ENCODE measurements around the gene RNF213.
"Not testable (repeated sequence)": the region's sequence is repeated elsewhere in the genome, so short reads cannot be mapped to it uniquely, and the experiment has no call there.

Gene RNF213

DNA sequence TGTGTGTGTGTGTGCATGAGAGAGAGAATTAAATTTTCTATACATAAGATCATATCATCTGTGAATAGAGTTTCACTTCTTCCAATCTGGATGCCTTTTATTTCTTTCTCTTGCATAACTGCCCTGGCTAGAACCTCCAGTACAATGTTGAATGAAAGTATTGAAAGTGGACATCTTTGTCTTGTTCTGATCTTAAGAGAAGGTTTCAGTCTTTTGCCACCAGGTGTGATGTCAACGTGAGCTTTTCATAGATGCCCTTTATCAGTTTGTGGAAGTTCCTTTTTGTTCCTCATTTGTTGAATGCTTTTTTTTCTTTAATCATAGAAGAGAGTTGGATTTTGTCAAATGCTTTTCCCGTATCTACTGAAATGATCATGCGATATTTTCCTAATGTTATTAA lies 63.3 kb downstream of the RNF213 start:
- peaks cover 20% of the 10 kb centered on the region for H3K36me3 ChIP-seq (replicated peaks)
- H3K27me3 ChIP-seq (ENCODE audit: low read depth): no peaks in the 10 kb centered on the region
- H3K4me3 ChIP-seq: no peak overlapping the region
- in situ Hi-C loops (cut with MboI; ENCODE audit: low sequenced_read_pairs): no loop called here
- no peaks in the 10 kb centered on the region for H3K9me3 ChIP-seq
- DNase-seq (ENCODE audit: low spot score in 2 of 2): no peak
- H3K4me1 ChIP-seq: no peaks in the 10 kb centered on the region

DNA sequence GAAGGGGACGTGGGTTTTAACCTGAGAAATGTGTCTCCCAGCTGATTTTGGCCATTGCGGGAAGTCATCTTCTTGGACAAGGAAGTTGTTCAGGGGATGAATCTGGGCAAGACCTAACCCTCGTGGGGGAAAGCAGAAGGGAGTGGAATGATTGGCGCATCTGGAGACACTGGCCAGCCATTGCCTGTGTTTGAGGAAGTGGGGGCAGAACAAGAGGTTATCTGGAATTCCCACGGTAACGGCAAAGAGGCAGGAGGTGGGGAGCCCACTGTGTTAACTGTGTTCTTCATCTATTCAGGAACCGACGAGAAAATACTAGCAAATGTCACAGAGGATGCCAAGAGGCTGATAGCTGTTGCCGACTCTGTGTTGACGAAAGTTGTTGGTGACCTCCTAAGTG lies 66.9 kb downstream of the RNF213 start:
- peaks cover 31% of the 10 kb centered on the region for H3K36me3 ChIP-seq (replicated peaks)
- H3K4me1 ChIP-seq: no peaks in the 10 kb centered on the region
- no peak for DNase-seq (ENCODE audit: low spot score in 2 of 2)
- H3K4me3 ChIP-seq: no peak overlapping the region
- no peaks in the 10 kb centered on the region for H3K27me3 ChIP-seq (ENCODE audit: low read depth)
- H3K9me3 ChIP-seq: no peaks in the 10 kb centered on the region
- in situ Hi-C loops (cut with MboI; ENCODE audit: low sequenced_read_pairs): no loop called here

DNA sequence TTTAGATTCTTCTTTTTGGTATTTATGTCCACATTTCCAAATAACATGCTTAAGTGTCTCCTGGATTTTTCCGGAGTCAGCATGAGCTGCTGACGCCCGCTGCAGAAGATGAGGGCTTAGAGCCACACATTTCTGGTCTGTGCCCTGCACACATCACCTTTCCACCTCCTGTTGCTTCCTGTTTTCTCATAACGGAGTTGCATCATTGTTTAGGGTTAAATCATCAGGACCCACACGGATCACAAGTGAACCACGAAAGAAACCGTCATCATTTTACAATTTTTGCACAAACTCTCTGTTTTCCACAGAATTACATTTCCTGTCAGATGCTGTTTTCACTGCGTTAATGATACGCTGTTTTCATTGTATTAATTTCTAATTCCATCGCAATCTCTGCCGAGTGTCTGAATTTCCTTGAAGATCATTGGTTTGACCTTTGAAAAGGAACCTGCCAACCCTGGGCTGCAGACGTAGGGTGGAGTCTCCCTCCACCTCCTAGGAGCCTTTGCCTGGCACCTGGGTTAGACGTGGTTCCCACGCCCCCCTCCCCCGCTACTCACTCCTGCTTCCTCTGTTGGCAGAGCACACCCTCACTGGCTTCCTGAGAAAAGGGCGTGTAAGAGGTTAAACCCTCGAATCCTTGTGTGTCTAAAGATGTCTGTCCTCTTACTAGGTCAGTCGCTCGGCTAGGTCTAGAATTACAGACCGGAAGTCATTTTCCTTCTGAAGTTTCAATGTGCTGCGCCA lies 68.2 kb downstream of the RNF213 start:
- Histone ChIP-seq H3K36me3 (replicated peaks) (peaks cover 32% of the 10 kb centered on the region), H3K9me3 (no peaks in the 10 kb centered on the region)
- in situ Hi-C loops (cut with MboI; ENCODE audit: low sequenced_read_pairs): no loop called here

DNA sequence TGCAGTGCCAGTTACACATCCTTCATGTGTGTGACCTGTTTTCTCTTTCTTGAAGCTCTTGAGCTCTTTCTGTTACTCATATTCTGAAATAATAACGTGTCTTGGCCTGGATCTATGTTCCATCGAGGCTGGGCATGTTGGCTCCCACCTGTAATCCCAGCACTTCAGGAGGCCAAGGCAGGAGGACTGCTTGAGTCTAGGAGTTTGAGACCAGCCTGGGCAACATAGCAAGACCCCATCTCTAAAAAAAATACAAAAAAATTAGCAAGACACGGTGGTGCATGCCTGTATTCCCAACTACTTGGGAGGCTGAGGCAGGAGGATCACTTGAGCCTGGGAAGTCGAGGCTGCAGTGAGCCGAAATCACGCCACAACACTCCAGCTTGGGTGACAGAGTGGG lies 68.8 kb downstream of the RNF213 start:
- H3K27me3 ChIP-seq (ENCODE audit: low read depth); H3K4me1 ChIP-seq; H3K4me3 ChIP-seq; H3K9me3 ChIP-seq; DNase-seq (ENCODE audit: low spot score in 2 of 2); in situ Hi-C loops (cut with MboI; ENCODE audit: low sequenced_read_pairs): not testable (repeated sequence)
- peaks cover 32% of the 10 kb centered on the region for H3K36me3 ChIP-seq (replicated peaks)

More for the DNA sequence above, 68.2 kb downstream of the RNF213 start:
- Histone ChIP-seq H3K4me3 (no peak overlapping the region), H3K4me1 (no peaks in the 10 kb centered on the region), H3K27me3 (ENCODE audit: low read depth) (no peaks in the 10 kb centered on the region)
- DNase-seq (ENCODE audit: low spot score in 2 of 2): no peak

DNA sequence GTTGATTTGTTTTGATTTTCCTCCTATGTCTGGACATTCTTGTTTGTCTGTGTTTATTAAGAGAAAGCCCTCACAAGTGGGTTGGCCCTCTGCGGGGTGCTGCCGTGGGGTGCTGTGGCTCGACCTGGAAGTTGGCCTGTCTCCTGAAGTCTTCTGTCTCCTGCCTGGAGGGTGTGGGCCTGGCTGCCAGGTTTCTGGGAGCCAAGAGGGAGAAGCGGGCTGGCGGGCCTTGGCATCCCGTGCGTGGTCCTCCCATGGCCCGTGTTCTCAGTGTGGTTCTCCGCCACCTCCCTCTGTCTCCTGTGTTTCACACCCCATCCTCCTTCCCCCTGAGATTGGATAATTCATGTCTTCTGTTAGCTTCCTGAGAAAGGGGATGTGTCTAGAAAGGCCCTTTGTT lies 69.6 kb downstream of the RNF213 start:
- Histone ChIP-seq H3K9me3 (no peaks in the 10 kb centered on the region), H3K4me1 (no peaks in the 10 kb centered on the region), H3K27me3 (ENCODE audit: low read depth) (no peaks in the 10 kb centered on the region), H3K36me3 (replicated peaks) (peaks cover 33% of the 10 kb centered on the region), H3K4me3 (no peak overlapping the region)
- in situ Hi-C loops (cut with MboI; ENCODE audit: low sequenced_read_pairs): no loop called here
- DNase-seq (ENCODE audit: low spot score in 2 of 2): no peak

DNA sequence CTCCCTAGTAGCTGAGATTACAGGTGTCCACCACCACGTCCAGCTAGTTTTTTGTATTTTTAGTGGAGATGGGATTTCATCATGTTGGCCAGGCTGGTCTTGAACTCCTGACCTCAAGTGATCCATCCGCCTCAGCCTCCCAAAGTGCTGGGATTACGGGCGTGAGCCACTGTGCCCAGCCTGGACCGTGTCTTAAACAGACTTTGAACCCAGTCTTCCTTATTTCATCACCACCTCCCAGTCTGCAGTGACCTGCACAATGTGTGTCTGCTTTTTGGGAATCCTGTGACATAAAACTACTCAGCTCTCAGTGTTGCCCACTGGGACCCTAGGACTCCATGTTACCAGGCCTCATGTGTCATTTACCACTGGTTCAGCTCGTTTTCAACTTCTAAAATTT lies 70.3 kb downstream of the RNF213 start:
- H3K27me3 ChIP-seq (ENCODE audit: low read depth); DNase-seq (ENCODE audit: low spot score in 2 of 2); H3K9me3 ChIP-seq; H3K4me1 ChIP-seq; in situ Hi-C loops (cut with MboI; ENCODE audit: low sequenced_read_pairs); H3K4me3 ChIP-seq: not testable (repeated sequence)
- peaks cover 35% of the 10 kb centered on the region for H3K36me3 ChIP-seq (replicated peaks)

DNA sequence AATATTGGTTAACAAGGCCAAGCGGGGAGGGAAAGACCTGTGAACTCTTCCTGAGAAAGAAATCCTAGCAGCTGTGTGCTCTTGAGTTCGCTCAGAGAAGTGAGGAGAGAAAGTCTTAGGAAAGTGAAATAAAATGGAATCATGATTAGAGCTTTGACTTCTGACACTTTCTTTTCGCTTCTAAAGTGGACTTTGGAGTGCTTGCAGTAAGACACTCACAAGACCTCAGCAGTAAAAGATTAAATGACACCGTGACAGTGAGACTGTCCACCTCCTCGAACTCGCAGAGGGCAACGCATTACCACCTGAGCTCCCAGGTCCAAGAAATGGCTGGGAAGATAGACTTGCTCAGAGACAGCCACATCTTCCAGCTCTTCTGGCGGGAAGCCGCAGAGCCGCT lies 71.2 kb downstream of the RNF213 start:
- no peak for DNase-seq (ENCODE audit: low spot score in 2 of 2)
- no peaks in the 10 kb centered on the region for H3K9me3 ChIP-seq
- peaks cover 43% of the 10 kb centered on the region for H3K36me3 ChIP-seq (replicated peaks)
- in situ Hi-C loops (cut with MboI; ENCODE audit: low sequenced_read_pairs): no loop called here
- no peaks in the 10 kb centered on the region for H3K4me1 ChIP-seq
- H3K4me3 ChIP-seq: no peak overlapping the region
- H3K27me3 ChIP-seq (ENCODE audit: low read depth): no peaks in the 10 kb centered on the region

DNA sequence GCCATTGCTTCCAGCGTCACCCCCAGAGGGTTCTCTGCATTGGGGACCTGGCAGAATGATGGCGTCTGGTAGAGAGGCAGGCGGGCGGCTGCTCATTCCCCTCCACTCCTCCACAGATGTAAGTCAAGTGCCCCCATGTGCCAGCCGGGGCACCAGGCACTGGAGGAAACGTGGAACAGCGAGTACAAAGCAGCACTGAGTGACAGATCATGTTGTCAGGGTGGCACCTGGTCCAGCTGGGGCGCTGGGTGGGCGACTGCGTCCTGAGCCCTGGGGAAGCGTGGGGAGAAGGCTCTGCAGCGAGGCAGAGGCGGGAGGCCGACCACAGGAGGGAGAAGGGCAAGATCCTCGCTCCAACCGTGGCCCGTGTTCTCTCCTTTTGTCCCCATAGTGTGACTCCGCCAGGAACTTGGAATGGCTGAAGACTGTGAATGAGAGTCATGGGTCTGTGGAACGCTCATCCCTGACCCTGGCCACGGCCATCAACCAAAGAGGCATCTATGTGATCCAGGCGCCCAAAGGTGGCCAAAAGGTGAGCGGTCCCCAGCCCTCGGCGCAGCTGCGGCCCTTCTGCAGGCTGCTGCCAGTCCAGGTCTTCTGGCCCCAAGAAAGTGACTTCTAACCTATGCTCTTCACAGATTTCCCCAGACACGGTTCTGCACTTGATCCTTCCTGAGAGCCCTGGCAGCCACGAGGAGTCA lies 76.7 kb downstream of the RNF213 start:
- Histone ChIP-seq H3K27me3 (ENCODE audit: low read depth) (no peaks in the 10 kb centered on the region), H3K4me3 (no peak overlapping the region), H3K9me3 (no peaks in the 10 kb centered on the region), H3K4me1 (no peaks in the 10 kb centered on the region), H3K36me3 (replicated peaks) (peaks cover 54% of the 10 kb centered on the region)
- in situ Hi-C loops (cut with MboI; ENCODE audit: low sequenced_read_pairs): no loop called here
- DNase-seq (ENCODE audit: low spot score in 2 of 2): no peak

DNA sequence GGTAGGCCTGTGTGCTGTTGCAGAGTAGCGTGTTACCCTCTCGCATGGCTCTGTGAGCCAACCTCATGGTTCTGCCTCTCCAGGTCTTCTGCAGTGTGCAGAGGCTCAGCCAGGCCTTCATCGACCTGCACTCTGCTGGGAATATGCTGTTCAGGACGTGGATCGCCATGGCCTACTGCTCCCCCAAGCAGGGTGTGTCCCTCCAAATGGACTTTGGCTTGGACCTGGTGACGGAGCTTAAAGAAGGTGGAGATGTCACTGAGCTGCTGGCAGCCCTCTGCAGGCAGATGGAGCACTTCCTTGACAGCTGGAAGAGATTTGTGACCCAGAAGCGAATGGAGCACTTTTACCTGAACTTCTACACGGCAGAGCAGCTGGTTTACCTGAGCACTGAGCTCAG lies 78.5 kb downstream of the RNF213 start:
- no peak for DNase-seq (ENCODE audit: low spot score in 2 of 2)
- peaks cover 62% of the 10 kb centered on the region for H3K36me3 ChIP-seq (replicated peaks)

DNA sequence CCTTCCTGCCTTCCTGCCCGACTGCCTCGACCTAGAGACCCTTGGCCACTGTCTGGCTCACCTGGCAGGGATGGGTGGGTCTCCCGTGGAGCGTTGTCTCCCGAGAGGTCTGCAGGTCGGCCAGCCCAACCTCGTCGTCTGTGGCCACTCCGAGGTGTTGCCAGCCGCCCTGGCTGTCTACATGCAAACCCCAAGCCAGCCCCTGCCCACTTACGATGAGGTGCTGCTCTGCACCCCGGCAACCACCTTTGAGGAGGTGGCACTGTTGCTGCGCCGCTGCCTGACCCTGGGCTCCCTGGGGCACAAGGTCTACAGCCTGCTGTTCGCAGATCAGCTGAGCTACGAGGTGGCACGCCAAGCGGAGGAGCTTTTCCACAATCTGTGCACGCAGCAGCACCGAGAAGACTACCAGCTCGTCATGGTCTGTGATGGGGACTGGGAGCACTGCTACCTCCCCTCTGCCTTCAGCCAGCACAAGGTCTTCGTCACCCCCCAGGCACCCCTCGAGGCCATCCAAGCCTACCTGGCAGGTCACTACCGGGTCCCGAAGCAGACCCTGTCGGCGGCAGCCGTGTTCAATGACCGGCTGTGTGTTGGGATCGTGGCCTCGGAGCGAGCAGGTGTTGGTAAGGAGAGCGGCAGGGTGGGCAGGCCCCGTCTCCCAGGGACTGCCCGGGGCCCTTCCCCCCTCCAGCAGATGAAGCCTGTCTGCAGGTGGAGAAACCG lies 79.2 kb downstream of the RNF213 start:
- Histone ChIP-seq H3K4me1 (no peaks in the 10 kb centered on the region), H3K27me3 (ENCODE audit: low read depth) (no peaks in the 10 kb centered on the region), H3K36me3 (replicated peaks) (peaks cover 69% of the 10 kb centered on the region), H3K9me3 (no peaks in the 10 kb centered on the region), H3K4me3 (no peak overlapping the region)
- in situ Hi-C loops (cut with MboI; ENCODE audit: low sequenced_read_pairs): no loop called here
- DNase-seq (ENCODE audit: low spot score in 2 of 2): no peak

More for the DNA sequence above, 78.5 kb downstream of the RNF213 start:
- in situ Hi-C loops (cut with MboI; ENCODE audit: low sequenced_read_pairs): no loop called here
- Histone ChIP-seq H3K9me3 (no peaks in the 10 kb centered on the region), H3K4me3 (no peak overlapping the region), H3K4me1 (no peaks in the 10 kb centered on the region), H3K27me3 (ENCODE audit: low read depth) (no peaks in the 10 kb centered on the region)

DNA sequence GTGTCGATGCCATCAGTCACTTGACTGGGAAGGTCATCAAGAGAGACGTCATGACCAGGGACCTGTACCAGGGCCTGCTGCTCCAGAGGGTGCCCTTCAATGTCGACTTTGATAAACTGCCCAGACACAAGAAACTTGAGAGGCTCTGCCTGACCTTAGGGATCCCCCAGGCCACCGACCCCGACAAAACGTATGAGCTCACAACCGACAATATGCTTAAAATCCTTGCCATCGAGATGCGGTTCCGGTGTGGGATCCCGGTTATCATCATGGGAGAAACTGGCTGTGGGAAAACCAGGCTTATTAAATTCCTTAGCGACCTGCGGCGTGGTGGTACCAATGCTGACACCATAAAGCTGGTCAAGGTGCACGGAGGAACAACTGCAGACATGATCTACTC lies 84.7 kb downstream of the RNF213 start:
- DNase-seq (ENCODE audit: low spot score in 2 of 2): no peak
- in situ Hi-C loops (cut with MboI; ENCODE audit: low sequenced_read_pairs): no loop called here

DNA sequence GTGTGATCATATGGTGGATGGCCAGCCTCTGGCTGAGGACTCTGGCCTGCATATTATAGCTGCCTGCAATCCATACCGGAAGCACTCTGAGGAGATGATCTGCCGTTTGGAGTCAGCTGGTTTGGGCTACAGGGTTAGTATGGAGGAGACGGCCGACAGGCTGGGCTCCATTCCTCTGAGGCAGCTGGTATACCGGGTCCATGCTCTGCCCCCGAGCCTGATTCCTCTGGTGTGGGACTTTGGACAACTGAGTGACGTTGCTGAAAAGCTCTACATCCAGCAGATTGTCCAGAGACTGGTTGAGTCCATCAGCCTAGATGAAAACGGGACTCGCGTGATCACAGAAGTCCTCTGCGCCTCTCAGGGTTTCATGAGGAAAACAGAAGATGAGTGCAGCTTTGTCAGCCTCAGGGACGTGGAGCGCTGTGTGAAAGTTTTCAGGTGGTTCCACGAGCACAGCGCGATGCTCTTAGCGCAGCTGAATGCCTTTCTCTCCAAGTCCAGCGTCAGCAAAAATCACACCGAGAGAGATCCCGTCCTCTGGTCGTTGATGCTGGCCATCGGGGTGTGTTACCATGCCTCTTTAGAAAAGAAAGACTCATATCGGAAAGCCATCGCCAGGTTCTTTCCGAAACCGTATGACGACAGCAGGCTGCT lies 85.3 kb downstream of the RNF213 start:
- in situ Hi-C loops (cut with MboI; ENCODE audit: low sequenced_read_pairs): no loop called here
- no peak overlapping the region for H3K4me3 ChIP-seq
- DNase-seq (ENCODE audit: low spot score in 2 of 2): no peak
- no peaks in the 10 kb centered on the region for H3K9me3 ChIP-seq
- peaks cover 75% of the 10 kb centered on the region for H3K36me3 ChIP-seq (replicated peaks)
- H3K27me3 ChIP-seq (ENCODE audit: low read depth): no peaks in the 10 kb centered on the region
- H3K4me1 ChIP-seq: no peaks in the 10 kb centered on the region

More for the DNA sequence above, 84.7 kb downstream of the RNF213 start:
- H3K4me1 ChIP-seq: no peaks in the 10 kb centered on the region
- peaks cover 71% of the 10 kb centered on the region for H3K36me3 ChIP-seq (replicated peaks)
- H3K4me3 ChIP-seq: no peak overlapping the region
- no peaks in the 10 kb centered on the region for H3K9me3 ChIP-seq
- no peaks in the 10 kb centered on the region for H3K27me3 ChIP-seq (ENCODE audit: low read depth)

DNA sequence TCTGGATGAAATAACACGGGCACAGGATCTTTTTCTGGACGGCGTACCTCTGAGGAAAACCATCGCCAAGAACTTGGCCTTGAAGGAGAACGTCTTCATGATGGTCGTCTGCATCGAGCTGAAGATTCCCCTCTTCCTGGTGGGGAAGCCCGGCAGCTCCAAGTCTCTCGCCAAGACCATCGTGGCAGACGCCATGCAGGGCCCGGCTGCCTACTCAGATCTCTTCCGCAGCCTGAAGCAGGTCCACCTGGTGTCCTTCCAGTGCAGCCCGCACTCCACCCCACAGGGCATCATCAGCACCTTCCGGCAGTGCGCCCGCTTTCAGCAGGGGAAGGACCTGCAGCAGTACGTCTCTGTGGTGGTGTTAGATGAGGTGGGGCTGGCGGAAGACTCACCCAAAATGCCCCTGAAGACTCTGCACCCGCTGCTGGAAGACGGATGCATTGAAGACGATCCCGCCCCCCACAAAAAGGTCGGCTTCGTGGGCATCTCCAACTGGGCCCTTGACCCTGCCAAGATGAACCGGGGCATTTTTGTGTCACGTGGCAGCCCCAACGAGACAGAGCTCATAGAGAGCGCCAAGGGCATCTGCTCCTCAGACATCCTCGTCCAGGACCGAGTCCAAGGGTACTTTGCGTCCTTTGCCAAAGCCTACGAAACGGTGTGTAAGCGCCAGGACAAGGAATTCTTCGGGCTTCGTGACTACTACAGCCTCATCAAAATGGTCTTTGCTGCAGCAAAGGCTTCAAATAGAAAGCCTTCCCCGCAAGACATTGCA lies 86.0 kb downstream of the RNF213 start:
- no peaks in the 10 kb centered on the region for H3K9me3 ChIP-seq
- DNase-seq (ENCODE audit: low spot score in 2 of 2): no peak
- H3K4me1 ChIP-seq: no peaks in the 10 kb centered on the region
- H3K27me3 ChIP-seq (ENCODE audit: low read depth): no peaks in the 10 kb centered on the region
- H3K36me3 ChIP-seq (replicated peaks): peaks cover 71% of the 10 kb centered on the region
- in situ Hi-C loops (cut with MboI; ENCODE audit: low sequenced_read_pairs): no loop called here
- no peak overlapping the region for H3K4me3 ChIP-seq

Data from HAP-1 (cell line).